HepG2 (cell line): ENCODE data around the gene IQCN. TPM values are rescaled to one million over a fixed set of nuclear protein-coding genes. Genes with fewer than 3 reads are reported as not detected.

Experiments used
- ASH2L ChIP-seq: fragments of 300-600, 200-600 bp; sonication (generic); IDR thresholded peaks from 2 replicates; pipeline ENCODE4 v1.7.0; 2017; ENCODE audit warnings: low read depth, mild to moderate bottlenecking, moderate library complexity, mixed read lengths, low read length; ENCODE audit not compliant: insufficient read length
- ATM ChIP-seq: fragments of 450-650 bp; IDR thresholded peaks from 2 replicates; pipeline ENCODE4 v1.7.1; 2017; ENCODE audit warnings: mild to moderate bottlenecking, borderline replicate concordance
- BRD4 ChIP-seq: sonication (generic); formaldehyde crosslinking; IDR thresholded peaks from 2 replicates; pipeline ENCODE4 v1.4.0; 2020; ENCODE audit warnings: missing genetic modification reagents
- CHD2 ChIP-seq: IDR thresholded peaks from 2 replicates; pipeline ENCODE4 v1.6.1; 2011; ENCODE audit warnings: low read depth, low read length, improper control_type of control experiment
- FOSL1 ChIP-seq: sonication (generic); formaldehyde crosslinking; IDR thresholded peaks from 2 replicates; pipeline ENCODE4 v1.9.0; 2021; ENCODE audit warnings: missing genetic modification reagents, borderline replicate concordance
- PLRG1 ChIP-seq: fragments of 450-650 bp; conservative IDR thresholded peaks from 2 replicates; pipeline ENCODE4 v1.6.1; 2016
- ZBTB7A ChIP-seq: sonication (generic); formaldehyde crosslinking; IDR thresholded peaks from 2 replicates; pipeline ENCODE4 v1.8.0; 2022; ENCODE audit warnings: mild to moderate bottlenecking, missing genetic modification reagents
- ZFY ChIP-seq: sonication (generic); formaldehyde crosslinking; IDR thresholded peaks from 2 replicates; pipeline ENCODE4 v1.4.0; 2020; ENCODE audit warnings: missing genetic modification reagents
- ZNF543 ChIP-seq: sonication (generic); formaldehyde crosslinking; IDR thresholded peaks from 2 replicates; pipeline ENCODE4 v1.4.0; 2020; ENCODE audit warnings: mild to moderate bottlenecking, missing genetic modification reagents
- polyA plus RNA-seq, 8 experiments: library from polyadenylated mRNA; depleted of rRNA in 3 of 8; stranded (reverse) in 7 of 8; unstranded in 1 of 8; fragments of >200 nt; fragmentation: Illumina TruSeq in 4 of 8; extraction: Trizol in 4 of 8; gene quantifications; 2 replicates each; pipeline versions ENCODE4 v1.2.1 to v1.2.3, GENCODE V29; 2011 to 2016; ENCODE audit warnings: low read depth in 4 of 8, missing spikeins in 1 of 8, mixed read lengths in 1 of 8; ENCODE audit not compliant: insufficient read depth in 1 of 8
- total RNA-seq, 5 experiments: library from RNA; depleted of rRNA; stranded (reverse); fragments of >200 nt; fragmentation: Illumina TruSeq; extraction: Trizol; gene quantifications; 2 replicates each; pipeline ENCODE4 v1.2.3, GENCODE V29; 2016; ENCODE audit warnings: low read depth in 1 of 5
- TF ChIP-seq, protein P1 (sequence below): IDR thresholded peaks from 2 replicates; pipeline ENCODE4 v1.4.0; 2020; ENCODE audit warnings: mild to moderate bottlenecking, missing genetic modification reagents
- TF ChIP-seq, protein P2 (sequence below): sonication (generic); formaldehyde crosslinking; IDR thresholded peaks from 2 replicates; pipeline ENCODE4 v1.4.0; 2020; ENCODE audit warnings: mild to moderate bottlenecking, missing genetic modification reagents
- TF ChIP-seq, protein P3 (sequence below): sonication (generic); formaldehyde crosslinking; IDR thresholded peaks from 2 replicates; pipeline ENCODE4 v1.4.0; 2020; ENCODE audit warnings: missing genetic modification reagents, borderline replicate concordance
- TF ChIP-seq, protein P4 (sequence below): sonication (generic); formaldehyde crosslinking; IDR thresholded peaks from 2 replicates; pipeline ENCODE4 v1.4.0; 2020; ENCODE audit warnings: missing genetic modification reagents
- TF ChIP-seq, protein P5 (sequence below), 2 experiments: sonication (generic) in 1 of 2; formaldehyde crosslinking in 1 of 2; IDR thresholded peaks; 2 replicates each; pipeline versions ENCODE4 v1.5.1 to v1.6.1; 2011 to 2020; ENCODE audit warnings: borderline replicate concordance in 1 of 2, low read depth in 1 of 2, low read length in 1 of 2, mild to moderate bottlenecking in 1 of 2, missing genetic modification reagents in 1 of 2, moderate library complexity in 1 of 2

Gene IQCN
- total and polyA plus RNA-seq, 2 of the 13 experiments (the other 11 are each of a cell fraction or from before 2014, with no cell fraction given): 0.04 to 0.18 TPM

DNA sequence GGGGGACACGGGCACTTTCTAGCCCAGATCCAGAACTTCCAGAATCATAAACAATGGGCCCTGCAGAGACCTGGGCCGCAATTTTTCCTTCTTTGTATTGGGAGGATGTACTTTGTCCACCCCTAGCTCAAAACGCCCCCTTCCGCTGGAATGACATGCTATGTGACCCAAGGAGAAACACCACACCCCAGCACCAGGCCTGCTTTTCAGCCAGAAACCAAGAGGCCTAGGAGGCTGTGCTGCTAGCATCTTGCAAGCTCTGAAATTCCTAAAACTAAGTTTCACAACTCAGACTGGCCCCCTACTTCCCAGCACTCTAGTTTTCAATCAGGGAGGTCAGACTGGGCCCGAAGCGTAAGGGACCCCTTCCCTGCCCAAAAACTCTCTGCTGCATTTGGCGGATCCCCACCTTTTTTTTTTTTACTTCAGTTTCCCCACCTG is 48.1 kb upstream of the IQCN start (continued):
- TF ChIP-seq, protein P1, sequence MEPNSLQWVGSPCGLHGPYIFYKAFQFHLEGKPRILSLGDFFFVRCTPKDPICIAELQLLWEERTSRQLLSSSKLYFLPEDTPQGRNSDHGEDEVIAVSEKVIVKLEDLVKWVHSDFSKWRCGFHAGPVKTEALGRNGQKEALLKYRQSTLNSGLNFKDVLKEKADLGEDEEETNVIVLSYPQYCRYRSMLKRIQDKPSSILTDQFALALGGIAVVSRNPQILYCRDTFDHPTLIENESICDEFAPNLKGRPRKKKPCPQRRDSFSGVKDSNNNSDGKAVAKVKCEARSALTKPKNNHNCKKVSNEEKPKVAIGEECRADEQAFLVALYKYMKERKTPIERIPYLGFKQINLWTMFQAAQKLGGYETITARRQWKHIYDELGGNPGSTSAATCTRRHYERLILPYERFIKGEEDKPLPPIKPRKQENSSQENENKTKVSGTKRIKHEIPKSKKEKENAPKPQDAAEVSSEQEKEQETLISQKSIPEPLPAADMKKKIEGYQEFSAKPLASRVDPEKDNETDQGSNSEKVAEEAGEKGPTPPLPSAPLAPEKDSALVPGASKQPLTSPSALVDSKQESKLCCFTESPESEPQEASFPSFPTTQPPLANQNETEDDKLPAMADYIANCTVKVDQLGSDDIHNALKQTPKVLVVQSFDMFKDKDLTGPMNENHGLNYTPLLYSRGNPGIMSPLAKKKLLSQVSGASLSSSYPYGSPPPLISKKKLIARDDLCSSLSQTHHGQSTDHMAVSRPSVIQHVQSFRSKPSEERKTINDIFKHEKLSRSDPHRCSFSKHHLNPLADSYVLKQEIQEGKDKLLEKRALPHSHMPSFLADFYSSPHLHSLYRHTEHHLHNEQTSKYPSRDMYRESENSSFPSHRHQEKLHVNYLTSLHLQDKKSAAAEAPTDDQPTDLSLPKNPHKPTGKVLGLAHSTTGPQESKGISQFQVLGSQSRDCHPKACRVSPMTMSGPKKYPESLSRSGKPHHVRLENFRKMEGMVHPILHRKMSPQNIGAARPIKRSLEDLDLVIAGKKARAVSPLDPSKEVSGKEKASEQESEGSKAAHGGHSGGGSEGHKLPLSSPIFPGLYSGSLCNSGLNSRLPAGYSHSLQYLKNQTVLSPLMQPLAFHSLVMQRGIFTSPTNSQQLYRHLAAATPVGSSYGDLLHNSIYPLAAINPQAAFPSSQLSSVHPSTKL (CRISPR knock-in tag): no peak
- TF ChIP-seq, protein P2, sequence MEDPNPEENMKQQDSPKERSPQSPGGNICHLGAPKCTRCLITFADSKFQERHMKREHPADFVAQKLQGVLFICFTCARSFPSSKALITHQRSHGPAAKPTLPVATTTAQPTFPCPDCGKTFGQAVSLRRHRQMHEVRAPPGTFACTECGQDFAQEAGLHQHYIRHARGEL: no peak
- TF ChIP-seq, protein P3, sequence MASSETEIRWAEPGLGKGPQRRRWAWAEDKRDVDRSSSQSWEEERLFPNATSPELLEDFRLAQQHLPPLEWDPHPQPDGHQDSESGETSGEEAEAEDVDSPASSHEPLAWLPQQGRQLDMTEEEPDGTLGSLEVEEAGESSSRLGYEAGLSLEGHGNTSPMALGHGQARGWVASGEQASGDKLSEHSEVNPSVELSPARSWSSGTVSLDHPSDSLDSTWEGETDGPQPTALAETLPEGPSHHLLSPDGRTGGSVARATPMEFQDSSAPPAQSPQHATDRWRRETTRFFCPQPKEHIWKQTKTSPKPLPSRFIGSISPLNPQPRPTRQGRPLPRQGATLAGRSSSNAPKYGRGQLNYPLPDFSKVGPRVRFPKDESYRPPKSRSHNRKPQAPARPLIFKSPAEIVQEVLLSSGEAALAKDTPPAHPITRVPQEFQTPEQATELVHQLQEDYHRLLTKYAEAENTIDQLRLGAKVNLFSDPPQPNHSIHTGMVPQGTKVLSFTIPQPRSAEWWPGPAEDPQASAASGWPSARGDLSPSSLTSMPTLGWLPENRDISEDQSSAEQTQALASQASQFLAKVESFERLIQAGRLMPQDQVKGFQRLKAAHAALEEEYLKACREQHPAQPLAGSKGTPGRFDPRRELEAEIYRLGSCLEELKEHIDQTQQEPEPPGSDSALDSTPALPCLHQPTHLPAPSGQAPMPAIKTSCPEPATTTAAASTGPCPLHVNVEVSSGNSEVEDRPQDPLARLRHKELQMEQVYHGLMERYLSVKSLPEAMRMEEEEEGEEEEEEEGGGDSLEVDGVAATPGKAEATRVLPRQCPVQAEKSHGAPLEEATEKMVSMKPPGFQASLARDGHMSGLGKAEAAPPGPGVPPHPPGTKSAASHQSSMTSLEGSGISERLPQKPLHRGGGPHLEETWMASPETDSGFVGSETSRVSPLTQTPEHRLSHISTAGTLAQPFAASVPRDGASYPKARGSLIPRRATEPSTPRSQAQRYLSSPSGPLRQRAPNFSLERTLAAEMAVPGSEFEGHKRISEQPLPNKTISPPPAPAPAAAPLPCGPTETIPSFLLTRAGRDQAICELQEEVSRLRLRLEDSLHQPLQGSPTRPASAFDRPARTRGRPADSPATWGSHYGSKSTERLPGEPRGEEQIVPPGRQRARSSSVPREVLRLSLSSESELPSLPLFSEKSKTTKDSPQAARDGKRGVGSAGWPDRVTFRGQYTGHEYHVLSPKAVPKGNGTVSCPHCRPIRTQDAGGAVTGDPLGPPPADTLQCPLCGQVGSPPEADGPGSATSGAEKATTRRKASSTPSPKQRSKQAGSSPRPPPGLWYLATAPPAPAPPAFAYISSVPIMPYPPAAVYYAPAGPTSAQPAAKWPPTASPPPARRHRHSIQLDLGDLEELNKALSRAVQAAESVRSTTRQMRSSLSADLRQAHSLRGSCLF (CRISPR knock-in tag): no peak
- TF ChIP-seq ZFY (CRISPR knock-in tag) (peak; percentile 84), BRD4 (CRISPR knock-in tag) (peak; percentile 28; the same call in 1 of the 2 replicates), ZNF543 (CRISPR knock-in tag) (no peak), CHD2 (no peak), ATM (no peak), PLRG1 (no peak), FOSL1 (CRISPR knock-in tag) (no peak), ZBTB7A (CRISPR knock-in tag) (no peak), ASH2L (no peak)
- TF ChIP-seq, protein P4, sequence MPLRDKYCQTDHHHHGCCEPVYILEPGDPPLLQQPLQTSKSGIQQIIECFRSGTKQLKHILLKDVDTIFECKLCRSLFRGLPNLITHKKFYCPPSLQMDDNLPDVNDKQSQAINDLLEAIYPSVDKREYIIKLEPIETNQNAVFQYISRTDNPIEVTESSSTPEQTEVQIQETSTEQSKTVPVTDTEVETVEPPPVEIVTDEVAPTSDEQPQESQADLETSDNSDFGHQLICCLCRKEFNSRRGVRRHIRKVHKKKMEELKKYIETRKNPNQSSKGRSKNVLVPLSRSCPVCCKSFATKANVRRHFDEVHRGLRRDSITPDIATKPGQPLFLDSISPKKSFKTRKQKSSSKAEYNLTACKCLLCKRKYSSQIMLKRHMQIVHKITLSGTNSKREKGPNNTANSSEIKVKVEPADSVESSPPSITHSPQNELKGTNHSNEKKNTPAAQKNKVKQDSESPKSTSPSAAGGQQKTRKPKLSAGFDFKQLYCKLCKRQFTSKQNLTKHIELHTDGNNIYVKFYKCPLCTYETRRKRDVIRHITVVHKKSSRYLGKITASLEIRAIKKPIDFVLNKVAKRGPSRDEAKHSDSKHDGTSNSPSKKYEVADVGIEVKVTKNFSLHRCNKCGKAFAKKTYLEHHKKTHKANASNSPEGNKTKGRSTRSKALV (CRISPR knock-in tag): no peak
- TF ChIP-seq, protein P5, sequence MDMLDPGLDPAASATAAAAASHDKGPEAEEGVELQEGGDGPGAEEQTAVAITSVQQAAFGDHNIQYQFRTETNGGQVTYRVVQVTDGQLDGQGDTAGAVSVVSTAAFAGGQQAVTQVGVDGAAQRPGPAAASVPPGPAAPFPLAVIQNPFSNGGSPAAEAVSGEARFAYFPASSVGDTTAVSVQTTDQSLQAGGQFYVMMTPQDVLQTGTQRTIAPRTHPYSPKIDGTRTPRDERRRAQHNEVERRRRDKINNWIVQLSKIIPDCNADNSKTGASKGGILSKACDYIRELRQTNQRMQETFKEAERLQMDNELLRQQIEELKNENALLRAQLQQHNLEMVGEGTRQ (IDR thresholded peaks at IDR 0.05; ENCODE audit: low read depth, low read length): no peak
- TF ChIP-seq, protein P5 (CRISPR knock-in tag; IDR thresholded peaks at IDR 0.05; ENCODE audit: borderline replicate concordance): no peak
